ENCODE measurements around the gene MCEE.
"Not testable (repeated sequence)": the region's sequence is repeated elsewhere in the genome, so short reads cannot be mapped to it uniquely, and the experiment has no call there.

MCEE gene

DNA sequence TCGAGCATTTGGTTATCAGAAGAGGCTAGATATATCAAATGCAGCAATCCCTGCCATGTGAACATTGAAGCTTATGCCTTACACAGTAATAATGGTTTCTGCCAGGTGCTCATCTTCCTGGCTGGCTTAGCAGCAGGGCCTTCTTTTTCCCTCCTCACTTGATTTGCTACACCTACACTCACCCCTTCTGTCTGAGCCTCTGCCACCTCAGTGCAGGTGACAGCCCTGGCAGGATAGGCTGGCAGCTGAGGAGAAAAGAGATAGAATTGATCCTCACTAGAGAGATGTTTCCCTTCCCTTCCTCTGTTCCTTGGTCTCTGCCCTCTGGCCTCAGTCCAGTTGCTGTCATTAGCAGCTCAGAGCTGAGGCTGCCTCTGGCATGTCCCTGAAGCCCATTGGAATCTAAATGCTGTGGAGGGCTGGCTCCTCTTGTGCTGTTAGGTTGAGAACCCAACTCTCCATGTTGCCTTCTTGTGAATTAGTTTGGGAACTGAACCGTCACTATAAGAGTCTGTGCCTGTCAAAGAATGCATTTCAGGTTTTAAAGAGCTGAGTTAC, 18.6 kb upstream of the MCEE start:
- Mint-ChIP-seq H3K27me3 (no peaks in the 10 kb centered on the region), H3K4me1 (no peaks in the 10 kb centered on the region), H3K27ac (no peak overlapping the region), H3K4me3 (no peak overlapping the region), H3K36me3 (peaks cover 46% of the 10 kb centered on the region), H3K9me3 (no peaks in the 10 kb centered on the region)
- DNase-seq = no peak
- CTCF ChIA-PET = interaction anchor here (0.7 to 1.1 kb wide), 3 partner anchors 14 to 99 kb away, joined by 3 to 5 read pairs (median 4); no protein-coding TSS in a partner anchor

DNA sequence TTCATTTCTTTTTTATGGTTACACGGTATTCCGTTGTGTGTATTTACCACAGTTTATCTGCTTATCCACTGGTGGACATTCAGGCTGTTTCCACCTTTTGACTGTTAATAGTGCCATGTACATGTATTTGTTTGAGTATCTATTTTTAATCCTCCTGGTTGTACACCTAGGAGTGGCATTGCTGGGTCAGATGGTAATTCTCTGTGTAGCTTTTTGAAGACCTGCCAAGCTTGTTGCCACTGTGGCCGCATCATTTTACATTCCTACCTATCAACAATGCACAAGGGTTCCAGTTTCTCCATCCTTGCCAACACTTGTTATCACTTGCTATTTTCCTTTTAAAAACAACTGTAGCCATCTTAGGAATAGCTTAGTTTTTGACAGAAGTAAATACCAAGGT, 13.8 kb upstream of the MCEE start:
- Mint-ChIP-seq H3K4me3 (no peak overlapping the region), H3K4me1 (no peaks in the 10 kb centered on the region), H3K9me3 (no peaks in the 10 kb centered on the region), H3K36me3 (peaks cover 53% of the 10 kb centered on the region), H3K27ac (no peak overlapping the region), H3K27me3 (no peaks in the 10 kb centered on the region)
- no peak for DNase-seq
- CTCF ChIA-PET = interaction anchor here (1.5 kb wide), 1 partner anchor 12 kb away, joined by 8 read pairs; no protein-coding TSS in a partner anchor

DNA sequence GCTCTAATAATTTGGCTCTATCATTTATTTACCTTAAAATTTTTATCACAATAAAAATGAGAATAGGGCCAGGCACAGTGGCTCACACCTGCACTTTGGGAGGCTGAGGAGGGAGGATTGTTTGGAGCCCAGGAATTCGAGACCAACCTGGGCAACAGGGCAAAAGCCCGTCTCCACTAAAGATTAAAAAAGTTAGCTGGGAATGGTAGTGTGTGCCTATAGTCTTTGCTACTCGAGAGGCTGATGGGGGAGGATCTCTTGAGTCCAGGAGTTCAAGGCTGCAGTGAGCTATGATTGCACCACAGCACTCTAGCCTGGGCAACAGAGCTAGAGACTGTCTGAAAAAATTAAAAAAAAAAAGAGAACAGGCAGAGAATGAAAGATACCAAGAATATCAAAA, 6.1 kb upstream of the MCEE start:
- no peak overlapping the region for H3K4me3 Mint-ChIP-seq
- peaks cover 24% of the 10 kb centered on the region for H3K36me3 Mint-ChIP-seq
- DNase-seq = no peak
- CTCF ChIA-PET = no interaction called here
- no peaks in the 10 kb centered on the region for H3K9me3 Mint-ChIP-seq
- H3K27ac Mint-ChIP-seq = no peak overlapping the region
- H3K4me1 Mint-ChIP-seq = no peaks in the 10 kb centered on the region
- H3K27me3 Mint-ChIP-seq = no peaks in the 10 kb centered on the region

GRCh38 chr2:71133603-71134002, 3.6 kb upstream of the MCEE start:
- H3K27me3 Mint-ChIP-seq = no peaks in the 10 kb centered on the region
- H3K36me3 Mint-ChIP-seq = peaks cover 15% of the 10 kb centered on the region
- peaks cover 6% of the 10 kb centered on the region for H3K4me1 Mint-ChIP-seq
- H3K4me3 Mint-ChIP-seq = no peak overlapping the region
- no peak for DNase-seq
- no peak overlapping the region for H3K27ac Mint-ChIP-seq
- CTCF ChIA-PET = no interaction called here
- H3K9me3 Mint-ChIP-seq = no peaks in the 10 kb centered on the region

- peaks cover 12% of the 10 kb centered on the region for H3K4me1 Mint-ChIP-seq
- not testable (repeated sequence) for DNase-seq, H3K4me3 Mint-ChIP-seq, H3K27me3 Mint-ChIP-seq, H3K27ac Mint-ChIP-seq, H3K9me3 Mint-ChIP-seq
- CTCF ChIA-PET = interaction anchor here (0.6 to 2.2 kb wide), 4 partner anchors 31 to 200 kb away, joined by 3 to 9 read pairs (median 6); partner anchors contain the start of genes NAGK and ZNF638
- peaks cover 14% of the 10 kb centered on the region for H3K36me3 Mint-ChIP-seq
Observed at GRCh38 chr2:71131387-71132166, 1.5 kb upstream of the MCEE start.

- Mint-ChIP-seq H3K27me3 (no peaks in the 10 kb centered on the region), H3K36me3 (peaks cover 11% of the 10 kb centered on the region), H3K9me3 (no peaks in the 10 kb centered on the region), H3K4me1 (peaks cover 12% of the 10 kb centered on the region), H3K4me3 (no peak overlapping the region), H3K27ac (no peak overlapping the region)
- CTCF ChIA-PET = interaction anchor here (0.6 to 2.2 kb wide), 5 partner anchors 30 to 201 kb away, joined by 3 to 9 read pairs (median 4); partner anchors contain the start of genes NAGK and ZNF638
- no peak for DNase-seq
Observed at GRCh38 chr2:71130905-71131244, 846 bp upstream of the MCEE start.

GRCh38 chr2:71129902-71130151, 202 bp downstream of the MCEE start:
- DNase-seq = no peak
- Mint-ChIP-seq H3K9me3 (no peaks in the 10 kb centered on the region), H3K36me3 (peaks cover 8% of the 10 kb centered on the region), H3K27me3 (no peaks in the 10 kb centered on the region), H3K4me3 (no peak overlapping the region), H3K4me1 (peaks cover 12% of the 10 kb centered on the region), H3K27ac (no peak overlapping the region)
- CTCF ChIA-PET = interaction anchor here (1.0 to 2.2 kb wide), 3 partner anchors 29 to 59 kb away, joined by 3 to 9 read pairs (median 3); no protein-coding TSS in a partner anchor

- no peak for DNase-seq
- H3K27me3 Mint-ChIP-seq = no peaks in the 10 kb centered on the region
- no peaks in the 10 kb centered on the region for H3K9me3 Mint-ChIP-seq
- H3K4me3 Mint-ChIP-seq = no peak overlapping the region
- no peak overlapping the region for H3K27ac Mint-ChIP-seq
- peaks cover 7% of the 10 kb centered on the region for H3K36me3 Mint-ChIP-seq
- H3K4me1 Mint-ChIP-seq = peaks cover 12% of the 10 kb centered on the region
- CTCF ChIA-PET = interaction anchor here (1.0 to 2.2 kb wide), 3 partner anchors 29 to 58 kb away, joined by 3 to 9 read pairs (median 3); no protein-coding TSS in a partner anchor
Observed at GRCh38 chr2:71129114-71129901, 721 bp downstream of the MCEE start.

DNA sequence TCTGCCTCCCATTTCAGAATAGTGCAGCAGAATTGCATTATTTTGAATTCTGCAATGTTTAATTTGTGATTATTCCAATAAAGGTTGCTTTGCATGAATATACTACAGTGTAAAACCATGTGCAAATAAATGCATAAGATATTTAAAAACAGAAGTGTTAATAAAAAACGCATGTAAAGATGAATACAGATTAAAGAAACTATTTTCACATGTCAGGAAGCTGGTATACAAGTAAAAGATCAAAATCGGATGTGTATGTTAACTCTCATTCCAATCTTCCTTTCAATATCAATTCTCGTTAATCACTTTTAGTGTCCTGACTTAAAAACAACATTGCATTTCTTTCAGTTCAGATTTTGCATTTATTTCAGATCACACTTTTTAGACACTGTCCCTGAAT, 3.1 kb downstream of the MCEE start:
- Mint-ChIP-seq H3K27me3 (no peaks in the 10 kb centered on the region), H3K4me1 (peaks cover 12% of the 10 kb centered on the region), H3K36me3 (peaks cover 13% of the 10 kb centered on the region), H3K27ac (no peak overlapping the region), H3K9me3 (no peaks in the 10 kb centered on the region), H3K4me3 (no peak overlapping the region)
- CTCF ChIA-PET = interaction anchor here (0.9 kb wide), 1 partner anchor 27 kb away, joined by 3 read pairs; no protein-coding TSS in a partner anchor
- DNase-seq = no peak

DNA sequence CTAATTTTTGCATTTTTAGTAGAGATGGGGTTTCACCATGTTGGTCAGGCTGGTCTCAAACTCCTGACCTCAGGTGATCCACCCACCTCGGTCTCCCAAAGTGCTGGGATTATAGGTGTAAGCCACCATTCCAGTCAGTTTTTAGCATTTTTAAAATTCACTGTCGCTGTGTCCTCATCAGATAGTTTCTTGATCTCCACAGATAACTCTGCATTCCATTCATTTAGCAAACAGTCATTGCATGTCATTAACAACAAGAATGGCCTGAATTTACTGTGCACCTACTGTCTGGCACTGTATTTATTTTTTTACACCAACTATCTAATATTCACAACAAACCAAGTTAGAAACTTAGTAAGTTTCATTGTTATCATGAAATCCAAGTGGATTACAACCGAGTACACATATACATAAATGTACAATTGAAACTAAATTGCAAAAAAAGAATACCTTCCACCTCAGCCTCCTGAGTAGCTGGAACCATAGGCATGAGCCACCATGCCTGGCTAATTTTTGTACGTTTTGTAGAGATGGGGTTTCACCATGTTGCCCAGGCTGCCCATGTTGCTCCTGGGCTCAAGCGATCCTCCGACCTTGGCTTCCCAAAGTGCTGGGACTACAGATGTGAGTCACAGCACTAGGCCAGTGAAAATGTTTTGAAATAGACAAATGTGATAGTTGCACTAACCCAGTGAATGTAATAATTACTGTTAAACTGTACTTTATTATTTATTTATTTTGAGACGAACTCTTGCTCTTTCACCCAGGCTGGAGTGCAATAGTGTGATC, 4.3 kb downstream of the MCEE start:
- CTCF ChIA-PET = interaction anchor here (0.9 kb wide), 1 partner anchor 25 kb away, joined by 3 read pairs; no protein-coding TSS in a partner anchor
- DNase-seq = no peak
- no peak overlapping the region for H3K27ac Mint-ChIP-seq
- peaks cover 16% of the 10 kb centered on the region for H3K36me3 Mint-ChIP-seq
- no peaks in the 10 kb centered on the region for H3K9me3 Mint-ChIP-seq
- H3K4me3 Mint-ChIP-seq = no peak overlapping the region
- no peaks in the 10 kb centered on the region for H3K27me3 Mint-ChIP-seq
- H3K4me1 Mint-ChIP-seq = peaks cover 12% of the 10 kb centered on the region

- Mint-ChIP-seq H3K36me3 (peaks cover 14% of the 10 kb centered on the region), H3K27me3 (no peaks in the 10 kb centered on the region), H3K4me3 (no peak overlapping the region), H3K4me1 (no peaks in the 10 kb centered on the region), H3K27ac (no peak overlapping the region), H3K9me3 (no peaks in the 10 kb centered on the region)
- DNase-seq = no peak
- CTCF ChIA-PET = interaction anchor here (1.1 kb wide), 1 partner anchor 24 kb away, joined by 3 read pairs; no protein-coding TSS in a partner anchor
Observed at GRCh38 chr2:71122387-71123298, 7.4 kb downstream of the MCEE start.

GRCh38 chr2:71121479-71121878, 8.6 kb downstream of the MCEE start:
- Mint-ChIP-seq H3K9me3 (no peaks in the 10 kb centered on the region), H3K4me1 (no peaks in the 10 kb centered on the region), H3K36me3 (peaks cover 13% of the 10 kb centered on the region), H3K4me3 (no peak overlapping the region), H3K27ac (no peak overlapping the region), H3K27me3 (no peaks in the 10 kb centered on the region)
- CTCF ChIA-PET = interaction anchor here (1.1 kb wide), 1 partner anchor 23 kb away, joined by 3 read pairs; no protein-coding TSS in a partner anchor
- DNase-seq = no peak

DNA sequence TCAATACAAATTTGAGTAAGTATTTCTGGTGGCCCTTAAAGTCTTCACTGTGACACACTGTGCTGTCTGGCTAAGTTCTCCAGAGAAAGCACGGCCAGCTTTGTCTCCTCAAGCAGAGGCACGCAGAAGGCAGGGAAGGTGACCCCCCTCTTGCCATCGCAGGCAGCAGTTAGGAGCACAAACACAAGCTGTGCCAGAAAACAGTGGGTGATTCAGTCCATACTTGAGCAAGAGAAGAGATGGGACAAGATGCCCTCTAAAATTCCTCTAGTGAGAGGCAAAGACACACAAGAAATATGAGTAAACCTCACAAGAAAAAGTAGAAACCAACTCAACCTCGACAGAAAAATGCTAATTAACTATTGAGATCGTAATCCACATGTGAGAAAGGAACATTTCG, 9.8 kb downstream of the MCEE start:
- H3K9me3 Mint-ChIP-seq = no peaks in the 10 kb centered on the region
- peaks cover 13% of the 10 kb centered on the region for H3K36me3 Mint-ChIP-seq
- no peaks in the 10 kb centered on the region for H3K27me3 Mint-ChIP-seq
- DNase-seq = no peak
- no peak overlapping the region for H3K4me3 Mint-ChIP-seq
- CTCF ChIA-PET = interaction anchor here (0.9 kb wide), 1 partner anchor 20 kb away, joined by 6 read pairs; no protein-coding TSS in a partner anchor
- H3K4me1 Mint-ChIP-seq = no peaks in the 10 kb centered on the region
- no peak overlapping the region for H3K27ac Mint-ChIP-seq
